Adrenal gland (tissue), 12 donors: ENCODE data around the gene CAMTA2. TPM values are rescaled to one million over a fixed set of nuclear protein-coding genes. Genes with fewer than 3 reads are reported as not detected.
"Not testable (repeated sequence)": the region's sequence is repeated elsewhere in the genome, so short reads cannot be mapped to it uniquely, and the experiment has no call there.

Experiments
- DNase-seq, 7 donors: peaks; one replicate each; pipeline ENCODE4 v3.0.0-alpha.2; 2019 to 2020
- H3K27ac ChIP-seq, 5 donors: fragments of 200-600 bp; sonication (generic) in 4 of 5; 1 replicate in 3 of 5; 2 replicates in 2 of 5; pipeline versions ENCODE4 v1.5.1 to v1.8.0; 2016 to 2020; ENCODE audit warnings: mild to moderate bottlenecking in 1 of 5
- H3K27me3 ChIP-seq: fragments of 200-600 bp; 2 replicates; pipeline ENCODE4 v1.8.0; 2021
- H3K36me3 ChIP-seq, 2 donors: fragments of 200-600 bp; replicated peaks in 1 of 2; 1 replicate in 1 of 2; 2 replicates in 1 of 2; pipeline versions ENCODE4 v1.5.1 to v1.8.0; 2018 to 2022
- H3K4me1 ChIP-seq, 2 donors: fragments of 200-600 bp; replicated peaks in 1 of 2; 1 replicate in 1 of 2; 2 replicates in 1 of 2; pipeline versions ENCODE4 v1.5.1 to v1.8.0; 2018 to 2021
- H3K4me3 ChIP-seq, 4 donors: fragments of 200-600 bp; sonication (generic) in 3 of 4; one replicate each; pipeline ENCODE4 v1.5.1; 2016 to 2018
- H3K9me3 ChIP-seq, 3 donors: fragments of 200-600 bp; sonication (generic) in 1 of 3; replicated peaks in 1 of 3; 1 replicate in 2 of 3; 2 replicates in 1 of 3; pipeline versions ENCODE4 v1.5.1 to v1.8.0; 2016 to 2021
- POLR2A ChIP-seq, 2 donors: fragments of 450-650 bp; IDR thresholded peaks; one replicate each; pipeline ENCODE4 v1.6.1; 2017; ENCODE audit warnings: antibody characterized with exemption in 2 of 2, mild to moderate bottlenecking in 2 of 2, moderate library complexity in 1 of 2
- WGBS, 4 donors: extraction: QIAGEN DNeasy Blood & Tissue Kit in 2 of 4; methylation state at CpG; one replicate each; pipeline versions ENCODE4 v1.1.5 to v1.1.7; 2013 to 2017; 5-methylcytosine and 5-hydroxymethylcytosine counted together
- intact Hi-C, 2 donors: fragments of 100-400 bp; cut with DNase I; formaldehyde crosslinking; loops; one replicate each; pipeline versions ENCODE4 v1.14.1 to v1.15.0; 2022 to 2023
- polyA plus RNA-seq, 3 donors: library from polyadenylated mRNA; stranded (reverse); fragments of 200-250 nt in 2 of 3; fragments of 350-450 nt in 1 of 3; fragmentation: Illumina TruSeq in 1 of 3; extraction: RNeasy Lipid Tissue Mini Kit (QIAGEN cat#74804) in 1 of 3; gene quantifications; one replicate each; pipeline ENCODE4 v1.2.3, GENCODE V29; 2013 to 2014
- total RNA-seq, 9 donors: library from RNA; depleted of rRNA in 4 of 9; stranded (reverse); fragments of >200 nt in 4 of 9; fragments of 120-200 nt in 1 of 9; fragmentation: NEBNext Ultra II Directional in 1 of 9; extraction: Animal tissue kit (Norgen Biotek cat#: 25700) in 1 of 9; gene quantifications; one replicate each; pipeline versions ENCODE4 v1.1.0 to v1.2.4, GENCODE V29; 2013 to 2023
- TF ChIP-seq, protein P1 (sequence below), 6 experiments: fragments of 450-650 bp in 4 of 6; fragments of 200-600 bp in 2 of 6; sonication (generic) in 1 of 6; IDR thresholded peaks; 1 replicate in 5 of 6; 2 replicates in 1 of 6; pipeline versions ENCODE4 v1.5.1 to v1.8.0; 2016 to 2021; ENCODE audit warnings: antibody characterized with exemption in 6 of 6, mild to moderate bottlenecking in 2 of 6, moderate library complexity in 1 of 6
- donor health status: healthy with polysubstance abuse.
- donor health status: Bipolar disorder and iron deficiency.
- donor health status: DM: yes; HTN: yes; CAD: no.
- donor health status: DM: no; HTN: no; CAD: no.
- donor health status: DM: no; HTN: no; CAD: no.
- donor health status: DM: yes; HTN: yes; CAD: no.

The CAMTA2 gene
- total and polyA plus RNA-seq, 12 donors: 6.9 to 190 (median 32.6) TPM

GRCh38 chr17:5031365-5032082 lies 44.0 kb upstream of the CAMTA2 start:
- intact Hi-C loops: no loop called here

GRCh38 chr17:5030168-5030567 lies 42.7 kb upstream of the CAMTA2 start:
- H3K36me3 ChIP-seq, H3K27me3 ChIP-seq, DNase-seq, H3K4me1 ChIP-seq, H3K9me3 ChIP-seq, H3K27ac ChIP-seq, intact Hi-C loops, H3K4me3 ChIP-seq: not testable (repeated sequence)
- 76 to 100% (median 86%) methylated on average over 2 of the region's 2 CpGs for WGBS, 4 donors

More at GRCh38 chr17:5031365-5032082, 44.0 kb upstream of the CAMTA2 start:
- peak overlapping the region in 2 of 4 donors; percentile 25 to 57 for H3K4me3 ChIP-seq
- H3K9me3 ChIP-seq: no peaks in the 10 kb centered on the region
- no peak for TF ChIP-seq POLR2A (IDR thresholded peaks at IDR 0.05)
- TF ChIP-seq, protein P1, sequence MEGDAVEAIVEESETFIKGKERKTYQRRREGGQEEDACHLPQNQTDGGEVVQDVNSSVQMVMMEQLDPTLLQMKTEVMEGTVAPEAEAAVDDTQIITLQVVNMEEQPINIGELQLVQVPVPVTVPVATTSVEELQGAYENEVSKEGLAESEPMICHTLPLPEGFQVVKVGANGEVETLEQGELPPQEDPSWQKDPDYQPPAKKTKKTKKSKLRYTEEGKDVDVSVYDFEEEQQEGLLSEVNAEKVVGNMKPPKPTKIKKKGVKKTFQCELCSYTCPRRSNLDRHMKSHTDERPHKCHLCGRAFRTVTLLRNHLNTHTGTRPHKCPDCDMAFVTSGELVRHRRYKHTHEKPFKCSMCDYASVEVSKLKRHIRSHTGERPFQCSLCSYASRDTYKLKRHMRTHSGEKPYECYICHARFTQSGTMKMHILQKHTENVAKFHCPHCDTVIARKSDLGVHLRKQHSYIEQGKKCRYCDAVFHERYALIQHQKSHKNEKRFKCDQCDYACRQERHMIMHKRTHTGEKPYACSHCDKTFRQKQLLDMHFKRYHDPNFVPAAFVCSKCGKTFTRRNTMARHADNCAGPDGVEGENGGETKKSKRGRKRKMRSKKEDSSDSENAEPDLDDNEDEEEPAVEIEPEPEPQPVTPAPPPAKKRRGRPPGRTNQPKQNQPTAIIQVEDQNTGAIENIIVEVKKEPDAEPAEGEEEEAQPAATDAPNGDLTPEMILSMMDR (IDR thresholded peaks at IDR 0.05): peak; percentile 67 to 84 (median 72)
- H3K36me3 ChIP-seq: no peaks in the 10 kb centered on the region
- peaks cover 0 to 3% of the 10 kb centered on the region in 2 donors for H3K4me1 ChIP-seq
- 3 to 13% (median 4%) methylated on average over 11 to 48 of the region's 48 CpGs for WGBS, 4 donors
- H3K27me3 ChIP-seq: peaks cover 6% of the 10 kb centered on the region
- peak overlapping the region in 2 of 5 donors; percentile 34 to 79 for H3K27ac ChIP-seq
- peak; percentile 67 to 89 (median 74) for DNase-seq

- Histone ChIP-seq H3K9me3 (no peaks in the 10 kb centered on the region), H3K27me3 (no peaks in the 10 kb centered on the region), H3K36me3 (peaks cover 0 to 9% of the 10 kb centered on the region in 2 donors), H3K4me1 (peaks cover 0 to 3% of the 10 kb centered on the region in 2 donors), H3K4me3 (no peak overlapping the region), H3K27ac (no peak overlapping the region)
- no peak for DNase-seq
- TF ChIP-seq, protein P1 (IDR thresholded peaks at IDR 0.05): no peak
- TF ChIP-seq POLR2A (IDR thresholded peaks at IDR 0.05): no peak
- 66 to 74% (median 71%) methylated on average over 5 of the region's 5 CpGs for WGBS, 4 donors
- intact Hi-C loops: no loop called here
These were observed 40.4 kb upstream of the CAMTA2 start for GRCh38 chr17:5027916-5028315.

DNA sequence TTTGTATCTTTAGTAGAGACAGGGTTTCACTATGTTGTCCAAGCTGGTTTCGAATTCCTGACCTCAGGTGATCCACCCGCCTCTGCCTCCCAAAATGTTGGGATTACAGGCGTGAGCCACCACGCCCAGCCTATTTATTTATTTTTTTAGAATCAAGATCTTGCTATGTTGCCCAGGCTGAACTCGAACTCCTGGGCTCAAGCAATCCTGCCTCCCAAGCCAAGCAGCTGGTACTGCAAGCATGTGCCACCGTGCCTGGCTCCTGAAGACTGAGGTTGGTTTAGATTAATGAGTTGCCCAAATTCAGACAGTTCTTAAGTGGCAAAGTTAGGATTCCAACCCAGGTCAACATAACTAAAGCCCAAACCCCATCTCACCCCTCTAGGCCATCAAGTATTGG lies 39.8 kb upstream of the CAMTA2 start:
- no peaks in the 10 kb centered on the region for H3K27me3 ChIP-seq
- H3K36me3 ChIP-seq: peaks cover 0 to 15% of the 10 kb centered on the region in 2 donors
- H3K27ac ChIP-seq: no peak overlapping the region
- no peak for TF ChIP-seq POLR2A (IDR thresholded peaks at IDR 0.05)
- TF ChIP-seq, protein P1 (IDR thresholded peaks at IDR 0.05): no peak
- DNase-seq: no peak
- no peak overlapping the region for H3K4me3 ChIP-seq
- peaks cover 0 to 3% of the 10 kb centered on the region in 2 donors for H3K4me1 ChIP-seq
- H3K9me3 ChIP-seq: no peaks in the 10 kb centered on the region
- 84 to 97% (median 91%) methylated on average over 6 of the region's 6 CpGs for WGBS, 4 donors
- intact Hi-C loops: no loop called here

DNA sequence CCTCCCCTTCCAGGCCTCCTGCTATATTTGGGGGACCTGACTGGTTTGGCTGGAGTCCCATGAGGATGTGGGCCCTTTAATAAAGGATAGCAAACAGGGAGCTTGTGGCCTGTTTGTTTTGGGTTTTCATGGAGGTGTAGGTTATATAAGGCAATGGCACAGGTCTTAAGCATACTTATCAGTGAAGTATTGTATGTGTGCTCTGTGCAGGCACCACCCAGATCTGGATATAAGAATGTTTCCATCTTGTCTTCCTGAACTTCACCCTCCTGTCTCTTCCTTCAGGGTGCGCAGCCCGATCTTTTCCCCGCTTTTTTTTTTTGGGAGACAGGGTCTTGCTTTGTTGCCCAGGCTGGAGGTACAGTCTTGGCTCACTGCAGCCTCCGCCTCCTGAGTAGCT lies 37.1 kb upstream of the CAMTA2 start:
- peaks cover 0 to 38% of the 10 kb centered on the region in 2 donors for H3K36me3 ChIP-seq
- no peak for DNase-seq
- WGBS, 4 donors: 95 to 100% (median 98%) methylated on average over 4 of the region's 4 CpGs
- no peaks in the 10 kb centered on the region for H3K9me3 ChIP-seq
- no peak for TF ChIP-seq POLR2A (IDR thresholded peaks at IDR 0.05)
- TF ChIP-seq, protein P1 (IDR thresholded peaks at IDR 0.05): no peak
- H3K4me1 ChIP-seq: no peaks in the 10 kb centered on the region
- H3K27me3 ChIP-seq: no peaks in the 10 kb centered on the region
- no peak overlapping the region for H3K27ac ChIP-seq
- intact Hi-C loops: no loop called here
- no peak overlapping the region for H3K4me3 ChIP-seq
